DND-41 (cell line): Measurements from ENCODE around the gene COG7.

Source experiments
- CTCF ChIP-seq: IDR thresholded peaks from 2 replicates; pipeline ENCODE4 v1.5.1; 2012; ENCODE audit warnings: borderline replicate concordance, low read length, moderate library complexity, mild to moderate bottlenecking; ENCODE audit not compliant: poor library complexity, severe bottlenecking; ENCODE audit errors: extremely low read depth
- EZH2 ChIP-seq: IDR thresholded peaks from 3 replicates; pipeline ENCODE4 v1.6.1; 2012; ENCODE audit warnings: borderline replicate concordance, low read depth, mild to moderate bottlenecking, moderate library complexity, low read length, inconsistent platforms; ENCODE audit not compliant: severe bottlenecking

- no peak for TF ChIP-seq CTCF
- TF ChIP-seq EZH2: no peak
These were observed 64.2 kb downstream of the COG7 start for GRCh38 chr16:23388786-23389185.
